ENCODE data around the gene MKRN2OS. TPM values are rescaled to one million over a fixed set of nuclear protein-coding genes. Genes with fewer than 3 reads are reported as not detected.

MKRN2OS gene
- total RNA-seq, 4 donors from 2014 or later: 3.8 to 9.7 TPM; not detected in 2

DNA sequence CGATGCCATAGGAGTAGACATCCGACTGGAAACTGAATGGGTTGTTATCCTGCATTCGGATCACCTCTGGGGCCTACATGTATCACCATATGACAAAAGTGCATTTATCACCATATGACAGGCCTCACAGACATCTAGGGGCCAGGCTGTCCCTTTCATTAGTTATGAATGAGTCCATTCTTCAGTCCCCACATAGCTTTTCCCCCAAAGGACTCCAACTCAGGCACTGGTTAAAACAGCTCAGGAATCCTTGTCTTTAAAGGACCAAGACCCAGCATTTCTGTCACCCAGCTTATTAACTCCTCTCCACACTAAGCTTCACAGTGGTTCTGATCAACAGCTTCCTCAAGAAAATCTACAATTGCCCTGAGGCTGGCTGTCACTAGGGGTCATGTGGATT is 39.9 kb upstream of the MKRN2OS start:
- intact Hi-C loops (cut with DNase I; ENCODE audit: low total_unique reads) (no loop called here), in situ Hi-C loops (cut with MboI; ENCODE audit: low pct_ligation_motif_present in 1 of 4, low pct_unique_long_range_greater_than_20kb in 1 of 4, low sequenced_read_pairs in 3 of 4) (no loop called here)
- no peak for TF ChIP-seq EP300 (IDR thresholded peaks at IDR 0.05; ENCODE audit: low read depth)
- TF ChIP-seq POLR2A (IDR thresholded peaks at IDR 0.05): no peak
- TF ChIP-seq POLR2AphosphoS5 (IDR thresholded peaks at IDR 0.05): no peak
- H3K27me3 ChIP-seq: no peaks in the 10 kb centered on the region
- no peak for DNase-seq
- H3K9me3 ChIP-seq: no peaks in the 10 kb centered on the region
- no peaks in the 10 kb centered on the region for H3K4me1 ChIP-seq
- WGBS, 2 donors (ENCODE audit: low coverage in 1 of 2): 94 to 100% methylated on average over 1 to 3 of the region's 3 CpGs
- H3K27ac ChIP-seq: no peak overlapping the region
- H3K36me3 ChIP-seq: peaks cover 0 to 50% (median 20%) of the 10 kb centered on the region in 4 donors
- H3K4me3 ChIP-seq: no peak overlapping the region

DNA sequence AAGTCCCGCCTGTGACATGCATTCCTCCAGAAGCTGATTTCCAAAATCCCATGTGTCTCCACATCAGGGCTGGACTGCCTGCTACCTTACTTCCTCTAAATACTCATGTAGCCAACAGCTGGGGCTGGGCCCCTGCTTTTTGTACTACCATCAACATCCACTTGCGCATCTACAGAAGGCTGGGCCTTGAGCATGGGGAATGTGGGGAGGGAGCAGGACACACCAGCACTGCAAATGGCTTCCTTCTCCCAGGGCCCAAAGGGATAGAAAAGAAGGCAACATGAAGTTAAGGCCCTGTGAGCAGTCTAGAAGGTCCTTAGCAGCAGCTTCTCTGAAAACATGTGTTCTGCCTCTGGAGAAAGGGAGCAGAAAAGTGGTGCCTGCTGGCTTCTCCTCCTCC is 38.8 kb upstream of the MKRN2OS start:
- in situ Hi-C loops (cut with MboI; ENCODE audit: low pct_ligation_motif_present in 1 of 4, low pct_unique_long_range_greater_than_20kb in 1 of 4, low sequenced_read_pairs in 3 of 4): no loop called here
- Histone ChIP-seq H3K36me3 (peaks cover 0 to 45% (median 20%) of the 10 kb centered on the region in 4 donors), H3K4me1 (peaks cover 0 to 3% (median 0%) of the 10 kb centered on the region in 4 donors)

DNA sequence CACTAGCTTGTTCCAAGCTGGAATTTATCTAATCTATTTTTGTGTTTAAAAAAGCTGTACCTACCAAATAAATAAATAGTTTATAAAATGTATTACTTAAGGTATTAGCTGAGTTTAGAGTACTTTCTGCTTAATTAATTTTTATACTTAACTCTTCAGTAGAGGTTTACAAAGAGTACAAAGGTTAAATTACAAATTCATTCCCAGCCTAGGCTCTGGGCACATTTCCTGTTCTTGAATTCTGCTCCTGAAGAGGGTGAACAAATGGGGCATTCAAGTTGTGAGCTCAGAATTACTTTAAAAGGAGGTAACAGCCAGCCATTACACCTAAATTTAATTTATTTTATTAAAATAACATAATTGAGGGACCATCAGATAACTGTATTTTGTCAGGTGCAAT is 38.0 kb upstream of the MKRN2OS start:
- no peak for DNase-seq
- TF ChIP-seq POLR2AphosphoS5 (IDR thresholded peaks at IDR 0.05) (no peak), POLR2A (IDR thresholded peaks at IDR 0.05) (no peak), EP300 (IDR thresholded peaks at IDR 0.05; ENCODE audit: low read depth) (no peak)
- TF ChIP-seq, protein P1, sequence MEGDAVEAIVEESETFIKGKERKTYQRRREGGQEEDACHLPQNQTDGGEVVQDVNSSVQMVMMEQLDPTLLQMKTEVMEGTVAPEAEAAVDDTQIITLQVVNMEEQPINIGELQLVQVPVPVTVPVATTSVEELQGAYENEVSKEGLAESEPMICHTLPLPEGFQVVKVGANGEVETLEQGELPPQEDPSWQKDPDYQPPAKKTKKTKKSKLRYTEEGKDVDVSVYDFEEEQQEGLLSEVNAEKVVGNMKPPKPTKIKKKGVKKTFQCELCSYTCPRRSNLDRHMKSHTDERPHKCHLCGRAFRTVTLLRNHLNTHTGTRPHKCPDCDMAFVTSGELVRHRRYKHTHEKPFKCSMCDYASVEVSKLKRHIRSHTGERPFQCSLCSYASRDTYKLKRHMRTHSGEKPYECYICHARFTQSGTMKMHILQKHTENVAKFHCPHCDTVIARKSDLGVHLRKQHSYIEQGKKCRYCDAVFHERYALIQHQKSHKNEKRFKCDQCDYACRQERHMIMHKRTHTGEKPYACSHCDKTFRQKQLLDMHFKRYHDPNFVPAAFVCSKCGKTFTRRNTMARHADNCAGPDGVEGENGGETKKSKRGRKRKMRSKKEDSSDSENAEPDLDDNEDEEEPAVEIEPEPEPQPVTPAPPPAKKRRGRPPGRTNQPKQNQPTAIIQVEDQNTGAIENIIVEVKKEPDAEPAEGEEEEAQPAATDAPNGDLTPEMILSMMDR (IDR thresholded peaks at IDR 0.05): no peak
- H3K4me1 ChIP-seq: peaks cover 0 to 3% (median 0%) of the 10 kb centered on the region in 4 donors
- intact Hi-C loops (cut with DNase I; ENCODE audit: low total_unique reads): no loop called here
- H3K27ac ChIP-seq: no peak overlapping the region
- in situ Hi-C loops (cut with MboI; ENCODE audit: low pct_ligation_motif_present in 1 of 4, low pct_unique_long_range_greater_than_20kb in 1 of 4, low sequenced_read_pairs in 3 of 4): no loop called here
- H3K4me3 ChIP-seq: no peak overlapping the region
- H3K27me3 ChIP-seq: no peaks in the 10 kb centered on the region
- peaks cover 0 to 45% (median 22%) of the 10 kb centered on the region in 4 donors for H3K36me3 ChIP-seq
- no peaks in the 10 kb centered on the region for H3K9me3 ChIP-seq

More for the DNA sequence above, 38.8 kb upstream of the MKRN2OS start:
- WGBS, 2 donors (ENCODE audit: low coverage in 1 of 2): 80 to 93% methylated on average over 1 to 2 of the region's 2 CpGs
- no peak for DNase-seq
- Histone ChIP-seq H3K4me3 (no peak overlapping the region), H3K9me3 (no peaks in the 10 kb centered on the region), H3K27ac (no peak overlapping the region), H3K27me3 (no peaks in the 10 kb centered on the region)
- TF ChIP-seq POLR2AphosphoS5 (IDR thresholded peaks at IDR 0.05) (no peak), POLR2A (IDR thresholded peaks at IDR 0.05) (no peak), EP300 (IDR thresholded peaks at IDR 0.05; ENCODE audit: low read depth) (no peak)
- TF ChIP-seq, protein P1 (IDR thresholded peaks at IDR 0.05): no peak
- intact Hi-C loops (cut with DNase I; ENCODE audit: low total_unique reads): no loop called here

DNA sequence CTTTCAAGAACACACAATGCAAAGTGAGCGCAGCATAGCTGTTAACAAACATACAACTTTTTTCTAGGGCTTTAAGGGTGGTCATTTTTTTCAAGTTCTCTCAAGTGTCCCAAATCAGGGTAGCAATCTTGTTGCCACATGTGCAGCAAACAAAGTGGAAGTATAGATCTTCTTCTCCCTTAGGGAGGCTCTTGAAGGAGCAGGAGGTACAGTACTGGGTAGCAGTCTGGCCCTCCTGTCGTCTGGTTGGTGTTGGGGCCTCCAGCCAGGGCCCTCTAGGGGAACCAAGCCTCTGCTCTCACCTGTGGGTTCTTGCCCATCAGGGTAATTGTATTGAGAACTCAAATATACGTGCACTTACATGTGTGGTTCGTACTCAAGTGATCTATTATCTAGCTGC is 37.4 kb upstream of the MKRN2OS start:
- Histone ChIP-seq H3K4me3 (no peak overlapping the region), H3K27me3 (no peaks in the 10 kb centered on the region), H3K36me3 (peaks cover 0 to 48% (median 23%) of the 10 kb centered on the region in 4 donors), H3K4me1 (peaks cover 0 to 3% (median 0%) of the 10 kb centered on the region in 4 donors), H3K9me3 (no peaks in the 10 kb centered on the region), H3K27ac (no peak overlapping the region)
- DNase-seq: no peak
- WGBS, 2 donors (ENCODE audit: low coverage in 1 of 2): 87% methylated on average over 4 of the region's 4 CpGs; no CpG with 5 or more reads in 1 of the 2 donors
- in situ Hi-C loops (cut with MboI; ENCODE audit: low pct_ligation_motif_present in 1 of 4, low pct_unique_long_range_greater_than_20kb in 1 of 4, low sequenced_read_pairs in 3 of 4) (no loop called here), intact Hi-C loops (cut with DNase I; ENCODE audit: low total_unique reads) (no loop called here)
- no peak for TF ChIP-seq POLR2AphosphoS5 (IDR thresholded peaks at IDR 0.05)
- no peak for TF ChIP-seq POLR2A (IDR thresholded peaks at IDR 0.05)
- TF ChIP-seq, protein P1 (IDR thresholded peaks at IDR 0.05): no peak
- no peak for TF ChIP-seq EP300 (IDR thresholded peaks at IDR 0.05; ENCODE audit: low read depth)

DNA sequence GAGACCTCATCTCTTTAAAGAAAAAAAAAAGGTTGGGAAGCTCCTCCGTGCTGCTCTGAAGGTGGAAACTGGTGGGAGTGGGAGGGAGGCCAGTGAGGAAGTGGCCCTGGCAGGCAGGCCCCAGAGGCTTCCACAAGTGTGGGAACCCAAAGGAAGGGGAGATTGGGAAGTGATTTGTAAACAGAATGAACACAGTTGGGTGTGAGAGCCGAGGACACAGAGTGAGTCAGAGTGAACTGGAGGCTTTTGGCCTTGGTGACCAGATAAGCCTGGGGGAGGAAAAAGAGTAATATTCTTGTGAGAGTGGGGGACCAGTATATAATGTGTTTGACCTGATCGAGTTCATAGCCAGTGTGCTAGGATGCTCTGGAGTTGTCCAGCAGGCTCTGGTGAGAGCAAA is 34.6 kb upstream of the MKRN2OS start:
- no peaks in the 10 kb centered on the region for H3K9me3 ChIP-seq
- H3K4me1 ChIP-seq: peaks cover 0 to 7% (median 5%) of the 10 kb centered on the region in 4 donors
- H3K27ac ChIP-seq: no peak overlapping the region
- no peak for DNase-seq
- WGBS, 2 donors (ENCODE audit: low coverage in 1 of 2): 59 to 66% methylated on average over 3 of the region's 3 CpGs
- H3K36me3 ChIP-seq: peaks cover 0 to 56% (median 22%) of the 10 kb centered on the region in 4 donors
- intact Hi-C loops (cut with DNase I; ENCODE audit: low total_unique reads) (no loop called here), in situ Hi-C loops (cut with MboI; ENCODE audit: low pct_ligation_motif_present in 1 of 4, low pct_unique_long_range_greater_than_20kb in 1 of 4, low sequenced_read_pairs in 3 of 4) (no loop called here)
- H3K4me3 ChIP-seq: no peak overlapping the region
- no peaks in the 10 kb centered on the region for H3K27me3 ChIP-seq
- TF ChIP-seq POLR2AphosphoS5 (IDR thresholded peaks at IDR 0.05) (no peak), POLR2A (IDR thresholded peaks at IDR 0.05) (no peak), EP300 (IDR thresholded peaks at IDR 0.05; ENCODE audit: low read depth) (no peak)
- TF ChIP-seq, protein P1 (IDR thresholded peaks at IDR 0.05): no peak
